Occipital lobe (tissue), 2 donors: ENCODE results near the gene FNTB. TPM values are rescaled to one million over a fixed set of nuclear protein-coding genes. Genes with fewer than 3 reads are reported as not detected.

Source experiments
- DNase-seq: peaks from one replicate; lab custom pipeline; 2025; lab: John Stamatoyannopoulos, UW
- total RNA-seq: library from RNA; depleted of rRNA; stranded (reverse); fragments of >200 nt; gene quantifications from one replicate; pipeline ENCODE4 v1.2.3, GENCODE V29; 2014

The FNTB gene
- total RNA-seq, 1 donor from 2014 or later: 6.2 TPM

DNA sequence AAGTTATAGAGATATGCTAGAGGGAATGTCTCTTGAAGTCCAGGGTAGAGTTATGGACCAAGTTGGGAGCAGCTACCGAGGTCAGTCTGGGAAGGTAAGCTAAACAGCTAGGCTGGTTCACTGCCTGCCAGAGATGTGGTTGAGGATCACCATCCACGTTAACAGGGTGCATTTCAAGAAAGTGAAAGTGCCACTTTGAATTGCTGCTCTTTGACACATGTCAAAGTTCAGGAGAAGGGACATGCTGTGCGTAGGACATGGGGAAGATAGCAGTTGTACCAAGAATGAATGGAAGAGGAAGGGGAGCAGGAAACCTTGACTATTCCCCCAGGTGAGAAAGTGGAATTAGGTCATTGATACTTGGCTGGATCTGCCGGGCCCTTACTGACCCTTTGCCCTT lies 66.1 kb downstream of the FNTB start:
- no peak for DNase-seq

DNA sequence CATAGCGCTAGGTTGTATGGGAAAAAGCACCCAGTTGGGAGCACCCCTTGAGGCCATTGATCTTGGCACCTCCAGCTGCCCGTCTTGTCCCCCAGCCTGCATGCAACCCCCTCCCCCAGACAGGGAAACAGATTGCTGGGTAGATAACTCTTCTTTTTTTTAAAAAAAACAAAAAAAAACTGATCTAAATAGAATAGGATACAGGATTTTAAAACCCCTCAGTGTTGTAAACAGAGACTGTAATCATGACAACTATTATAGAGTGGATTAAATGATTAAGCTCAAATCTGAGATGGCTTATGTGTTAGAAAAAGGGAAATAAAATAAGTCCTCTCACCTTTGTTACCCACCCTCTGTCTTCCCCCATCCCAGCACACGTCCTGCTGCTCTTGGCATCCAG lies 66.8 kb downstream of the FNTB start:
- DNase-seq: no peak

DNA sequence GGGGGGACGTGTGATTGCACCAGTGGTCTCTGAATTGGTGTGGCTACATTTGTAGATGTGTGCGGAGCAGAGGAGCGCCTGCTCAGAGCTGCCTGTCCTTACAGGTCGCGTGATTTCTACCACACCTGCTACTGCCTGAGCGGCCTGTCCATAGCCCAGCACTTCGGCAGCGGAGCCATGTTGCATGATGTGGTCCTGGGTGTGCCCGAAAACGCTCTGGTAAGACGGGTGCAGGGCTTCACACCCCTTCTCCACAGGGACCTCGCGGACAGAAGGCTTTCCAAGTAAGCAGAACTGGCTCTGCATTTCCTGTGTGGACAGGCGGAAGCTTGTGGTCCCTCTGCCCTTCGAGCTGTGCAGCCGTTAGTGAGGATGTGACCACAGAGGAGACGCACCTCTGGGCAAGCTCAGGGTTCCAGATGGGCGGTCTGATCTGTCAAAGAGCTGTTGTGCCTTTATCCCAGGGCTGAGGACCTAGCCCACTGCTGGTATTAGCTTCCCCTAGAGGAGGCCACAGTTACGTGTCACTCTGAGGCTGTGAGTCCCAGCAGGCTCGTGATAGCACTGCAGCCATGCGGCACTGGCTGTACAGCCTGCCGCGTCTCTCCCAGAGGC lies 67.9 kb downstream of the FNTB start:
- no peak for DNase-seq

DNA sequence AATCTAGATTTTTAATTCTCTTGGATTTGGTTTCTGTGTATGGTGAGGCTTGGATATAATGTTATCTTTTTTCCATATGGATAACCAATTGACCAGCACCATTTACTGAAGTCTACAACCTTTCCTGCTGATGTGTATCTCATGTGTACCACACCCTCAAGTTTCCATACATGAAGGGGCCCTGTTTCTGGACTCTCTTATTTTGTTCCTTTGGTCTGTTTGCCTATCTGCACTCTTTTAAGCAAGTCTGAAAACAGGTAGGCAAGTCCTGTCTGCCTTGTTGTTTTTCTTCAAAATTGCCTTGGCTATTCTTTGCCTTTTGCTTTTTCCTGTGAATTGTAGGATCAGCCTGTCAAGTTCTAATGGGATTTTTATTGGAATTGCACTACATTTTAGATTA lies 71.0 kb downstream of the FNTB start:
- no peak for DNase-seq

DNA sequence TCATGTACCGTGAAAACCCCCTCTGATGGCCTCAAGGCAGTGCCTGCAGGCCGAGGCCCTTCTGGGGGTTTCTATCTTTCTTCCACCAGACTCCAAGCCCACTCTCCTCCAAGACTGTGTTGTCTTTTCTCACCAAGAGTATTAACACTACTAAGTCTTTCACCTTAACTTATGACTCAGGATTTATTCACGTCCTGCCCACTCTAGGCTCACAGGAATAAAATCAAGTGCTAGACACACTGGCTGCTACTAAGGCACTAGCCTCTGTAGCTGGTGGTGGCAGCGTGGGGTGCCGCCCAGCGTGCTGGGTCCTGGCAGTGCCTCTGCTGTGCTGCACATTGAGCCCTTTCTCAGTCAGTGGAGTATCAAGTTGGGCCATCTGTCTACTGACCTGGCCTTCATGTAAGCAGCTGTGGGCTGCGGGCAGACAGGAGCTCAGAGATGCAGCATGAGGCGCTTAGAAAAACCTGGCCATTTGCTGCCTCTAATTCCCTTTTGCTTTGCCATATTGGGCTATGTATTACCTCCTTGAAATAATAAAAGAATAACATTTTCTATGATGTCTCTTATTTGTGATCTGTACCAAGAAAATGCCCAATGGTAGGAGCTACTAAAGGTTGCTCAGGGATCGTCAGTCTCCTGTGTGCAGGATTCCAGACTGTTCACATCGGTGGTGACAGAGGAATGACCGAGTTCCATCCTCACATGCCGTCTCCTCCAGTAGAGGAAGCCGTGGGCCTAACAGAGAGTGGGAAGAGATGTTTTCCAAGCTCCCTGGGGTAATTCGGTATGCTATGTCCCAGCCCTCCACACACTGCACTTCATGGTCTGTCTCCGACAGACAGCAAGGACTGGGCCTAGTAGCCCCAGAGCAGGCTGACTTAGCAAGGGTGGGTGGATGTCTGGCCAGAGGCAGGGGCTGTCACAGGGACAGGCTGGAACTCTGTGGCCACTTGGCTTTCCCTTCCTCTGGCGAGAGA lies 75.7 kb downstream of the FNTB start:
- no peak for DNase-seq

DNA sequence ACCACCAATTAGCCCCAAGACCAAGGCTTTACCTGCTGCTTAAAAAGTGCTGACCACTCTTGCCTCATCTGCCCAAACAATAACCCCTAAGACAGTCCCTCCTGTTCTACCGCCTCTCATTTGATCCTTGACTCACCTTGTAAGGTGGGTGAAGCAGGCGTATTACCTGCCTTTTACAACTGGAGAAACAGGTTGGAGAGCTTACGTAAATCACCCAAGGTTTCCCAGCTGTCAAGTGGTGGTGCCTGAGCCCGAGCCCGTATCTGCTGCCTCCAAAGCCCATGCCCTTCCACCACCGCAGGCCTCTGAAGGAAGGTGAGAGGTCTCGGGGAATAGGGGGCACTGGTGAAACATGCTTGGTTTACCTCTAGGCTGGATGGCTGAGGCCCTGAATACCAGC lies 79.0 kb downstream of the FNTB start:
- DNase-seq: no peak

DNA sequence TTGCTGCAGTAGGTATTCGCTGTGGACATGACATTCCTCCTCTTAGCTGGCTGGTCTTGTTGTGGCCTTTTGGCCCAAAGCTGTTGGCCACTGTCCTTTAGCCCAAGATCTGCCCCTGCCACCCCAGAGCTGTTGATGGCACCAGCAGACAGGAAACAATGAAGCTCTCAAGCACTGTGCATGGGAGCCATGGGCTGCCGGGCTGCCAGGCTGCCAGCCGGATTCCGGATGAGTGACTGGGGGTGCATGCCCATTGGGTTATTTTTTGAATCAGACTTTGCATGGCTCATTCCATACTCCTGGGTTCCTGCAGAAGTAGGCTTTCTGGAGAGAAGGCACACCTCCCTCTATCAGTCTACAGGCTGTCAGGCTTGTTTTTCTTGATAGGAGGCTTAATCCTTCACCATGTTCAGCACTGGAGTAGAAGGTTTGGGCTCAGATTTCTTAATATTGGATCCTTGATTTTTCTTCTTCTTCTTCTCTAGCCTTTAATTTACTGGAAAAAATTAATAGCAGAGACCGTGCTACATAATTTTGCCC lies 83.2 kb downstream of the FNTB start:
- no peak for DNase-seq

DNA sequence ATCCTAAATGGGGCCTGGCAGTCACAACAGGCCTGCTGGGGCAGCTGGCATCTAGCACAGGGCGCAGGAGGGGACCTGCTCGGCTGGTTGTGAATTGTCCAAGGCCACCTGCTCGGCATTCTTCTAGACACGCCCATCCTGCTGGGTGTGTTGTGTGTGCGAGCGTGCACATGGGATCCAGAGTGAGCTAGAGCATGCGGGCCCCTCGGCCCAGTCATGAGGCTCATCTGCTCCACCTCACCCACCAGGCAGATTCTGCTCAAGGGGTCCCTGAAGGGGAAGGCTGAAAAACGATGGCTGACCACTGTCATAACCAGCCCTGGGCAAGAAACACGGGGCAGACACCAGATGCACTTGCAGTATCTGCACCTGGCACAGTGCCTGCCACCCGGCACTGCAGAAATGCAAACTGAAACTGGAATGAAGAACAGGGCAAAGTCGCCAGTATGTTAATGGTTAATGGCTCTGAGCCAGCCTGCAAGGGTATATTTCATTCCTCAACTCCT lies 83.8 kb downstream of the FNTB start:
- no peak for DNase-seq

DNA sequence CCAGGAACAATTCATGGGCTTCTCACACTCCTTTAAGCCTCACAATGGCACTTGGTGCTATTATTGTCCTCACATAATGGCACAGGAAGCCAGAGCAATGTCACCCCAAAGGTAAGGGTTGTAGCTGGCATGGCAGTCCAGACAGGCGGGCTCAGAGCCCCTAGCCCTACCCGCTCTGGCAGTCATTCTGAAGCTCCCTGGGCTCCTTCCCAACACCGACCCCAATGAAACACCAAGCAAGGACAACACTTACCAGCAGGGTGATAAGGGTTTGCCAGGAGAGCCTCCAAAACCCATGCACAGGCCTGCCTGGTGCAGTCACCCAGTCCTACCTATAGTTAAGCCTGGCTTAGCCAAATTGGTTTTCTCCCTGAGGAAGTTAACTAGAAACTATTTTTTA lies 84.8 kb downstream of the FNTB start:
- DNase-seq: no peak

DNA sequence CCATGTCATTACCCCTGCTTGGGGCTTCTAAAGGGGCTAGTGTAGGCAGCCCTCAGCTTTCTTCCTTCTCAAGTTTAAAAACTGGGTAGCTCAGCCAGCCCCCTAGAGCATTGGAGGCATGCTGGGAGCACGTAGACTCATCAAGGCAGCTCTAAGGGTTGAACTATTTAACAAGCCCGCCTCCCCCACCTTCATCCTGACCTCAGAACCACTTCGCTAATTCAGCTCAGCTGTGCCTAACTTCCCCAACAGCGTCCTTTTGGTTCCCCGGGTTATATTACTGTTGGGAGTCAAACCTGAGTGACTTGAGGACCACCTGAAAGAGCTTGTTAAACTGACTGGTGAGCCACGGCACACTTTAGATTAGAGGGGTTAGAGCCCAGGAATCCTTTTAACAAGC lies 85.6 kb downstream of the FNTB start:
- DNase-seq: no peak

DNA sequence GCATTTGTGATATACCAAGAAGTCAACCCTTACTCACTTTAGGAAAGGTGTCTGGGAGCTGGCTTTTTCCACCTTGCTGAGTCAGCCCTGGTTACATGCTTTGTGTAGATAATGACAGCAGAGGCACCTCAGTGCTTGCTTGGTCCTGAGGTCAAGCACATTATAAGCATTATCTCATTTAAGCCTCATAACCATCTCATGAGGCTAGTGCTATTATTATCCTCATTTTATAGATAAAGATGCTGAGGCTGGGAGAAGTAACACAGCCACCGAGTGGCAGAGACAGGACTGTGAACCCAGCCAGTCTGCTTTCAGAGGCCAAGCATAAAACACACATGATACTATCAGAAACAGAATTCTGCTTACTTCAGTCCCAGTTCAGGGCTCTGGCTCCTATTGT lies 86.2 kb downstream of the FNTB start:
- no peak for DNase-seq

DNA sequence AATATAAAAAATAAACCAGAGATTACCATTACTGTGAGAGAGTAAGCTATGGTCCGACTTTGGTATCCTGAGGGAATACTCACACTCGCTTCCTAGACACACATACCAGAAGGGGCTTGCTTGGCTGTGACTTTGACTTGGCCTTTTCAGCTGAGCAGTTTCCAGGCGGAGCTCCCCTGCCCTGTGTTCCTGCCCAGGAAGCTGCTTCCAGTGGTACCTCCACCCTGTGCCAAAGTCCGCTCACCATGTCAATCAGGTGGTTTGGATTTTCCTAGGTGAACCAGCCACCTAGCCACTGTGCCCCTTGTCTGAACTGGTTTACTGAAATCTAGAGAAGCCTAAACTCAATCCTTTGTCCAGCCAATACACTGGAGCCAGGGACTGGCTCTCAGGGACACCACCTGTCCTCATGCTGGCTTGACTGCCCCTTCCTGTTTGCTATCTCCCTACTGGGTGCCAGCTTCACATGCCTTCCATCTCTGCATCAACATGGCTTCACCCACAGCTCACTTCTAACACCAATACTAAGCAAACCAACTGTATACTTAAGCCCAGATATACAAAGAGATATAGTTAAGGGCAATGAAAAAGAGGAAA lies 87.0 kb downstream of the FNTB start:
- no peak for DNase-seq

DNA sequence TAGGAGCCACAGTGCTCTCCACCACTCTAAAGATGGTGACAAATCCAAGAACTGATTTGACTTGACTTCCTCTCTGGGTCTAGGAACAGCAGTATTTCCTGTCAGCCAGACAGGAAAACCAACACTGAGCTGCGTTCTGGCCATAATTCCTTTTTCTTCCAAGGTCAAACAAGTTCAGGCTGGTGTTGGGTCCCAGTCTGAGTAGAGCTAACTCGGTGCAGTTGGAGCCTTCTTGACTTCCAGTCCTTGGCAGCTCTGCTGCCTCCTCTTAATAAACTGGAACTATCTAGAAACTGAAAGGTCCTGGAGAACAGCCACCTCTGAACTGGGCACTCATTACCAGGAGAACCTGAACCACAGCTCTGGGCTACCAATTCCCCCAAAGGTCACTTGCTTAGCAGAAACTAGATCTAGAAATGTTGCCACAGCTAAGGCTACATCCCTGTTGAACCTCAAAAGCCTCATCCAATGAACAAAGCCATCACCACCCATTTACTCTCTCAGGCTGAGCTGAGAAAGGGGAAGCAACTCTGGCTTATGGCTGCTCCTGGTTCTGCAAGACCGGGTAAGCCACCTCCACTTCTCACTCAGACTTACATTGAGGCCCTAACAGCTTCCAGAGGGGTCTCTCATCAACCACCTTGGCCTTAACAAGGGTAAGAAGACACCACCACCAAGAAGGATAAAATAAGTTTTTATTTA lies 87.9 kb downstream of the FNTB start:
- no peak for DNase-seq

DNA sequence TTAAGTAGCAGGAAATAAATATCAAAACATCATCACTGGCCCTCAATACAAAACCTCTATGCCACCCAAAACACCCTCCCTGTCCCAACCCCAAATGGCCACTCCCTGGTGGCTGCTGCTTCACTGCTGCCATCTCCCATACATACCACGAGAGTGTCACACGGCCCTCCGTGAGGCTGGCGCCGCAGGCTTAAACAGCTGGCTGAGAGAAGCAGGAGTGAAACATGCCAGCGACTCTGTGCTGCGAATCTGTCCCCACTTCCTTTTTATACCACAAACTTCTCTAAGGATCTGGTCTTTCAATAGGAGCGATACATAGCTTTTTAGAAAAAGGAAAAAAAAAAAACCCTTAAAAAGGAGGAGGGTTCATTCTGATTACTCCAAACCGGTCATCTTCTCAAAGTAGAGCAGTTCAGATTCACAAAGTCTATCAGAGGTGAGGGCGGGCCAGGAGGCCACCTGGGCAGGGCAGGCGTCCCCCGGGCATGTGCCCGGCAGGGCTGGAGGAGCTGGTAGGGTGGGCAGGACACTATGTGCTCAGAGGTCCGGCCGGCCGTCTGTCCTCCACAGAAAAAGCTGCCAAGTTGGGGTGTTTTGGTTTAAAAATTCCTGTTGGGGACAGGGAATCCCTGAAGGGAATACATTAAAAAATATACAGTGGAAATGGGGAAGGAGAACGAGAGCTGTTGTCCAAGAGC lies 89.1 kb downstream of the FNTB start:
- no peak for DNase-seq

DNA sequence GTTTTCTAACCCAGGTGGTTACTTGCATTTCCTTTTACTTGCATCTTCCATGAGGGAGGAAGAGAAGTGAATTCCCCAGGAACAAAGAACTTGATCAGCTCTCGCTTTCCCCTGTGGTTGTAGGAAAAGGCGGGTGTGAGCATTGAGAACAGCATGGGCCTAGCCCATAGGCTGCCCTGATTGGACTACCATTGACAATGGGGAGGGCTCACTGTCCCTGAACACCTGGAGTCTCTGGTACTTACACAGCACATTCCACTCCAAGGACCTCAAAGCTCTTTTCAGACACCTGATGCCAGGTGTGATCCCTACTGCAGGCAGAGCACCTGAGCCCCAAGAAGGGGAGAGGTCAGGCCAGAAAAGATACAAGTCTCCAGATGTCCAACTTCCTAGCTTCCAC lies 90.6 kb downstream of the FNTB start:
- no peak for DNase-seq

DNA sequence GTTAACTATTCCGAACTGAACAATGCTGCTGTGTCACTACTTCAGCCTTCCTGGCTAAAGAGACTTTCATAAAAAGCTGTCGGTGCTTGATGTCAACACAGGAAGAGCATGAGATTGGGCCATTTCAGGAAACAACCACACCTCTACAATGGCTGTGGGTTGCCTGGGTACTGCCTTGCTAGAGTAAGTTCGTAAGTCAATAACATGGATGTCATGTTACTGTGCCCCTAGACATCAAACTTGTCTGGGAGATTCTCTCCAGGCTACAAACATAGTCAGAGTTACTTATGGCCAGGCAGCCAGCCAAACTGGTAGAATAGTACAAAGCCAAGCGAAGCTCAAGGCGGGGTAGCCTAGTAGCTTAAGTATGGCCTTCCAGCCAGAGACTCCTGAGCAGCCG lies 92.5 kb downstream of the FNTB start:
- DNase-seq: no peak

DNA sequence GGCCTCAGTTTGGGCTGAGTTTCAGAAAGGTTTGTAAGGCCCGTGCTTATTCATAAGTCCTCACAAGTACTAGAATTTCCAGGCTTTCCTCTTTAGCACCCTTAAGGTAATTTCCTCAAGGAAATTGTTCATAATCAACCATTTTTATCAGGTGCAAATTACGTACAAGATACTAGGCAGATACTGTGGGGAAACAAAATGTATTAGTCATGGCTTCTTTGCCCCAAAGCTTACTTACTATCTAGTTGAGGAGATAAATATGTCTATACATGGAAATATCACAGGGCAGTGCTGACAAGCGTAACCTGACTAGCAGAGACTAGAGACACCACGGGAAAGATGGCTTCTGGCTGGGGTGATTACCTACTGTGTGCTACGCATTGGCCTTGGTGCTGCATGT lies 93.1 kb downstream of the FNTB start:
- no peak for DNase-seq

DNA sequence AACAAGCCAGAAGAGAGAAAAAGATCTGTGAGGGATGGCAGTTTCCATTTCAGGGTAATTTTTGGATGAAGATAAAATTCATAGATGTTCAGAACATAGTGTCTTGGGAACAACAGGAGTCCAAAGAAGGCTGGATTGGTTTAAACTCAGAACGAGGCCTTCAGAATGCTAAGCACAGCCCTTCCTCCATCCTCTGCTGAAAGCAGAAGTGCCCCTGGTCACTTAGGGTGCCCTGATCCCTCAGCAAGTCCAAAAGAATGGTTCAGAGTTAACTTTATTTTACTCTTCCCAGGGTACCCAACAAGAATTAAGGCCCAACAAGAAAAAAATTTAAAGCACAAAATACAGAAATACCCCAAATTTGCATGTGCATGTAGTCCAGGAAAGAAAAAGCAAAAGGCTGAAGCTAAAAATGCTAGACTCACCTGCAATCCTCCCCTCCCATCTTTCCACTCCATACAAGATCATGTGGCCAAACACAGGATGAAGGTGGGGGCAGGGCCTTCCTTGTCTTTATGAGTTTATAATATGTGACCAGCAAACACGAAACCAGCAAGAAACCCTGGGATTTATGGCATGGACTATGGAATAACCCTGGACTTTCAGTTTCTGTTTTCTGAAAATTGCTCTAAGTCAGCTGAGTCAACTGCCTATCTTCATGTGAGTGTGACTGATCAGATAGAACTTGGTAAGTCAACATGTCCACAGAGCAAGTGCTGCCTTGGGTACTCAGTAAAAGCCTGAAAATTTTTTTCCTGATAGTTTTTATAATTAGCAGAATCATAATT lies 94.5 kb downstream of the FNTB start:
- DNase-seq: no peak

DNA sequence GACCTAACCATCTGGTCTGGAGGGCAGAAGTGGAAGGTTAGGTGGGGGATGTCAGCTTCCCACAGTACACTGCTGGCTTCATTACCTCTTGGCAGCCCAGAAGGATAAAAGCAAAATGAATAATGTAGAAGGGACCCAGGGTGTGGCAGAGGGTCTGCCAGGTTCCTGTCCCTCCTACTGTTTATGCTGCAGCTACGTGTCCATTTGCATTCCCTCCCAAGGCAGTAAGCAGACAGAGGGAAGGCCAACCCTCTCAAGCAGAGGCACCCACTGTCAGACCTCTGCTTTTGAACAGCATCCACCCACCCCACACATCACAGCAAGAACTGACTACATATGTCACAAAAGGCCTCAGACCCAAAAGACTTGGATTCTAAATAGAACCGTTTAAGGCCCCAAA lies 96.2 kb downstream of the FNTB start:
- DNase-seq: no peak
